Measurements from ENCODE around the gene MS4A8. TPM values are rescaled to one million over a fixed set of nuclear protein-coding genes. Genes with fewer than 3 reads are reported as not detected.

Gene MS4A8
- total and polyA plus RNA-seq, 2 of the 4 experiments (the other 2 are of a cell fraction) = not detected

DNA sequence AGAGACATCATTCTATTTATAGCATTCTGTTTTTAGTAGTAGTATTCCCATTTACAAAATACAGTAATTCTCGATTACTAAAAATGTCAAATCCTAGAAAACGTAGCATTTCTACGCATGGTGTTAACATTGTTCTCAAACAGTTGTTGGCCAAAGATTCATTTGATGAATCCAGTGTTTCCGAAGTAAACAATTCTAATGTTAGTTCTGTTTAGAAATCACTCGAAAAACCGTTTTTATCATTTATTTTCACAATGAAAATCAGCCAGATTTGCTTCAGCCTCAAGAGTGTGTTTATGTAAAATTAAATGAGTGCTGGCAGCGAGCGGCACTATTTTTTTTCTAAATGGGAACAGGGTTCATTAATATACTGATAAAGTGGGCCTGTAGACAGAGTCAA, 32.2 kb downstream of the MS4A8 start:
- Histone ChIP-seq H4K20me1 (ENCODE audit: insufficient read depth, low read length) (no peaks in the 10 kb centered on the region), H4K91ac (ENCODE audit: insufficient read depth, low read depth, low read length) (no peak overlapping the region), H3K4ac (ENCODE audit: low read depth, low read length) (no peak overlapping the region), H2AK9ac (replicated peaks; ENCODE audit: low read depth, low read length, poor library complexity) (no peak overlapping the region), H2AFZ (replicated peaks; ENCODE audit: low read length, poor library complexity) (no peak overlapping the region), H3K14ac (replicated peaks; ENCODE audit: low read depth, low read length) (no peak overlapping the region), H3K4me1 (ENCODE audit: control insufficient read depth, insufficient read depth, low read length) (no peaks in the 10 kb centered on the region), H4K8ac (ENCODE audit: low read depth in 2 of 2, low read length in 2 of 2) (no peak overlapping the region), H3K27me3 (ENCODE audit: control insufficient read depth, insufficient read depth, low read length) (no peaks in the 10 kb centered on the region; the same call in none of the 2 replicates), H2AK5ac (ENCODE audit: low read depth, low read length) (no peak overlapping the region), H3K9ac (ENCODE audit: low read depth, low read length) (no peak overlapping the region), H3K56ac (ENCODE audit: extremely low read depth, insufficient read depth, low read length) (no peak overlapping the region), H2BK5ac (ENCODE audit: low read depth, low read length, poor library complexity, severe bottlenecking) (no peak overlapping the region), H3K9me1 (ENCODE audit: insufficient read depth, low read length) (no peaks in the 10 kb centered on the region), H3K79me1 (ENCODE audit: low read depth in 1 of 2, low read length in 2 of 2) (no peaks in the 10 kb centered on the region), H3K27ac (ENCODE audit: insufficient read depth, low read length) (no peak overlapping the region), H2BK20ac (ENCODE audit: low read depth, low read length) (no peak overlapping the region), H2BK120ac (ENCODE audit: low read depth, low read length) (no peak overlapping the region), H3K4me3 (ENCODE audit: insufficient read depth, low read depth, low read length) (no peak overlapping the region), H3K36me3 (ENCODE audit: control insufficient read depth, insufficient read depth, low read length) (no peaks in the 10 kb centered on the region), H2BK15ac (ENCODE audit: low read depth, low read length) (no peak overlapping the region), H4K5ac (ENCODE audit: low read depth, low read length) (no peak overlapping the region), H3K23ac (ENCODE audit: low read depth, low read length) (no peak overlapping the region), H3K18ac (ENCODE audit: low read depth, low read length) (no peak overlapping the region), H3K4me2 (ENCODE audit: low read depth, low read length) (no peak overlapping the region), H3K9me3 (ENCODE audit: control insufficient read depth, insufficient read depth, low read length) (no peaks in the 10 kb centered on the region)
- CTCF ChIA-PET = no interaction called here
- no peak for ATAC-seq (ENCODE audit: low read depth)
- TF ChIP-seq, protein P1, sequence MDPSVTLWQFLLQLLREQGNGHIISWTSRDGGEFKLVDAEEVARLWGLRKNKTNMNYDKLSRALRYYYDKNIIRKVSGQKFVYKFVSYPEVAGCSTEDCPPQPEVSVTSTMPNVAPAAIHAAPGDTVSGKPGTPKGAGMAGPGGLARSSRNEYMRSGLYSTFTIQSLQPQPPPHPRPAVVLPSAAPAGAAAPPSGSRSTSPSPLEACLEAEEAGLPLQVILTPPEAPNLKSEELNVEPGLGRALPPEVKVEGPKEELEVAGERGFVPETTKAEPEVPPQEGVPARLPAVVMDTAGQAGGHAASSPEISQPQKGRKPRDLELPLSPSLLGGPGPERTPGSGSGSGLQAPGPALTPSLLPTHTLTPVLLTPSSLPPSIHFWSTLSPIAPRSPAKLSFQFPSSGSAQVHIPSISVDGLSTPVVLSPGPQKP (IDR thresholded peaks at IDR 0.05; ENCODE audit: borderline replicate concordance, low read depth, low read length) = no peak
- TF ChIP-seq, protein P2, sequence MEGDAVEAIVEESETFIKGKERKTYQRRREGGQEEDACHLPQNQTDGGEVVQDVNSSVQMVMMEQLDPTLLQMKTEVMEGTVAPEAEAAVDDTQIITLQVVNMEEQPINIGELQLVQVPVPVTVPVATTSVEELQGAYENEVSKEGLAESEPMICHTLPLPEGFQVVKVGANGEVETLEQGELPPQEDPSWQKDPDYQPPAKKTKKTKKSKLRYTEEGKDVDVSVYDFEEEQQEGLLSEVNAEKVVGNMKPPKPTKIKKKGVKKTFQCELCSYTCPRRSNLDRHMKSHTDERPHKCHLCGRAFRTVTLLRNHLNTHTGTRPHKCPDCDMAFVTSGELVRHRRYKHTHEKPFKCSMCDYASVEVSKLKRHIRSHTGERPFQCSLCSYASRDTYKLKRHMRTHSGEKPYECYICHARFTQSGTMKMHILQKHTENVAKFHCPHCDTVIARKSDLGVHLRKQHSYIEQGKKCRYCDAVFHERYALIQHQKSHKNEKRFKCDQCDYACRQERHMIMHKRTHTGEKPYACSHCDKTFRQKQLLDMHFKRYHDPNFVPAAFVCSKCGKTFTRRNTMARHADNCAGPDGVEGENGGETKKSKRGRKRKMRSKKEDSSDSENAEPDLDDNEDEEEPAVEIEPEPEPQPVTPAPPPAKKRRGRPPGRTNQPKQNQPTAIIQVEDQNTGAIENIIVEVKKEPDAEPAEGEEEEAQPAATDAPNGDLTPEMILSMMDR (conservative IDR thresholded peaks at IDR 0.05; ENCODE audit: low read depth, low read length) = no peak
- TF ChIP-seq BHLHE40 (IDR thresholded peaks at IDR 0.05; ENCODE audit: low read depth, low read length) (no peak), RCOR1 (IDR thresholded peaks at IDR 0.05; ENCODE audit: insufficient replicate concordance, low read length) (no peak), MAZ (IDR thresholded peaks at IDR 0.05; ENCODE audit: borderline replicate concordance, low read depth, low read length) (no peak), NFE2L2 (IDR thresholded peaks at IDR 0.05; ENCODE audit: low read depth, low read length) (no peak), CHD1 (IDR thresholded peaks at IDR 0.05; ENCODE audit: low read depth, low read length) (no peak), CEBPB (IDR thresholded peaks at IDR 0.05; ENCODE audit: low read depth, low read length) (no peak), MAFK (IDR thresholded peaks at IDR 0.05; ENCODE audit: low read depth, low read length) (no peak), RAD21 (IDR thresholded peaks at IDR 0.05; ENCODE audit: low read length) (no peak), POLR2A (IDR thresholded peaks at IDR 0.05; ENCODE audit: low read depth, low read length) (no peak), MXI1 (IDR thresholded peaks at IDR 0.05; ENCODE audit: borderline replicate concordance, low read depth, low read length) (no peak), RFX5 (IDR thresholded peaks at IDR 0.05; ENCODE audit: low read depth, low read length) (no peak), SMC3 (IDR thresholded peaks at IDR 0.05; ENCODE audit: low read depth, low read length) (no peak), FOS (IDR thresholded peaks at IDR 0.05; ENCODE audit: low read depth, low read length) (no peak)
- TF ChIP-seq, protein P3, sequence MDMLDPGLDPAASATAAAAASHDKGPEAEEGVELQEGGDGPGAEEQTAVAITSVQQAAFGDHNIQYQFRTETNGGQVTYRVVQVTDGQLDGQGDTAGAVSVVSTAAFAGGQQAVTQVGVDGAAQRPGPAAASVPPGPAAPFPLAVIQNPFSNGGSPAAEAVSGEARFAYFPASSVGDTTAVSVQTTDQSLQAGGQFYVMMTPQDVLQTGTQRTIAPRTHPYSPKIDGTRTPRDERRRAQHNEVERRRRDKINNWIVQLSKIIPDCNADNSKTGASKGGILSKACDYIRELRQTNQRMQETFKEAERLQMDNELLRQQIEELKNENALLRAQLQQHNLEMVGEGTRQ (IDR thresholded peaks at IDR 0.05; ENCODE audit: low read depth, low read length) = no peak
- no peak for DNase-seq
- WGBS, 2 experiments (ENCODE audit: extremely low coverage in 2 of 2, insufficient read length in 1 of 2) = 8% methylated on average over 2 of the region's 8 CpGs; no CpG with 5 or more reads in 1 of the 2 experiments
- dilution Hi-C loops (cut with HindIII; ENCODE audit: low sequenced_read_pairs, unreplicated experiment) = no loop called here
- intact Hi-C loops (cut with micrococcal nuclease) = no loop called here
- in situ Hi-C loops (cut with MboI; ENCODE audit: low sequenced_read_pairs) = no loop called here
- BruUV-seq (replicated peaks) = no TSS peak
- POLR2A ChIA-PET (ENCODE audit: unreplicated experiment) = no interaction called here

Measured in IMR-90 (cell line).